GM12873 (cell line): Measurements from ENCODE around the gene PFN3.

ENCODE experiments used
- TF ChIP-seq, protein P1 (sequence below): IDR thresholded peaks from 2 replicates; pipeline ENCODE4 v1.5.1; 2012; ENCODE audit warnings: low read depth, mild to moderate bottlenecking, moderate library complexity, low read length, control low read depth; ENCODE audit not compliant: insufficient read depth; ENCODE audit errors: missing control alignments

Gene PFN3

DNA sequence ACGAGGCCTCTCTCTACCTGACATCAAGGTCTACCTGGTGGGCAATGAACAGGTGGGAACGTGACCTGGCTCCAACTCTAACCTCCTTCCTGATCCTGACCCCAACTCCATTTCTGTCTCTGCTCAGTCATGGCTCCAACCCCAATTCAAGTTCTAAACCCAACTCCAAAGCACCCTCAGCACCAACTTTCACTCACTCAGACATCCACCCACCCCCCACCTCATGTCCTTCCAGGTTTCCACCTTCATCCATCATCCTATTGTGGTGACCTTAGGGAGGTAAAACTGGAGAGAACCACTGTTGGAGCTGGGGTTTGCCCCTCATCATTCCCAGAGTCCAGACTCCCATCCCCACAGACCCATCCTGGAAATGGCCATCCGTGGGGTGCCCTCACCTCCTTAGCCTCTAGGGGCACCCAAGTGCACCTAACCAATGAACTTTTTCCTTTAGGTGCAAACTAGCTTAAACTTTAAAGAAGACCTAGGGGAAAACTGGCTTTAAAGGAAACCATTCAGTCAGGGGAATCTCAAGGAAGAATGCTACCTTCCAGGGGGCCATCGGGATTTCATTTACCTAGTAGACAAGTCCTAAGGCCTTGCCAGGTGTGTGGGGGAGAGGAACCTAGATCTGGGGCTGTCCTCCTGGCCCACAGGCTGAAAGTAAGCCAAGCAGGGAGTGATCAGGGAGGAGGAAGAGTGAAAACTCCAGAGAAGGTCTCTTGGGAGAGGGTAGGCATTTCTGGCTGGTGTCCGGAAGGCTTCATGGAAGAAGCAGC lies 31.4 kb downstream of the PFN3 start:
- TF ChIP-seq, protein P1, sequence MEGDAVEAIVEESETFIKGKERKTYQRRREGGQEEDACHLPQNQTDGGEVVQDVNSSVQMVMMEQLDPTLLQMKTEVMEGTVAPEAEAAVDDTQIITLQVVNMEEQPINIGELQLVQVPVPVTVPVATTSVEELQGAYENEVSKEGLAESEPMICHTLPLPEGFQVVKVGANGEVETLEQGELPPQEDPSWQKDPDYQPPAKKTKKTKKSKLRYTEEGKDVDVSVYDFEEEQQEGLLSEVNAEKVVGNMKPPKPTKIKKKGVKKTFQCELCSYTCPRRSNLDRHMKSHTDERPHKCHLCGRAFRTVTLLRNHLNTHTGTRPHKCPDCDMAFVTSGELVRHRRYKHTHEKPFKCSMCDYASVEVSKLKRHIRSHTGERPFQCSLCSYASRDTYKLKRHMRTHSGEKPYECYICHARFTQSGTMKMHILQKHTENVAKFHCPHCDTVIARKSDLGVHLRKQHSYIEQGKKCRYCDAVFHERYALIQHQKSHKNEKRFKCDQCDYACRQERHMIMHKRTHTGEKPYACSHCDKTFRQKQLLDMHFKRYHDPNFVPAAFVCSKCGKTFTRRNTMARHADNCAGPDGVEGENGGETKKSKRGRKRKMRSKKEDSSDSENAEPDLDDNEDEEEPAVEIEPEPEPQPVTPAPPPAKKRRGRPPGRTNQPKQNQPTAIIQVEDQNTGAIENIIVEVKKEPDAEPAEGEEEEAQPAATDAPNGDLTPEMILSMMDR = peak; percentile 85

DNA sequence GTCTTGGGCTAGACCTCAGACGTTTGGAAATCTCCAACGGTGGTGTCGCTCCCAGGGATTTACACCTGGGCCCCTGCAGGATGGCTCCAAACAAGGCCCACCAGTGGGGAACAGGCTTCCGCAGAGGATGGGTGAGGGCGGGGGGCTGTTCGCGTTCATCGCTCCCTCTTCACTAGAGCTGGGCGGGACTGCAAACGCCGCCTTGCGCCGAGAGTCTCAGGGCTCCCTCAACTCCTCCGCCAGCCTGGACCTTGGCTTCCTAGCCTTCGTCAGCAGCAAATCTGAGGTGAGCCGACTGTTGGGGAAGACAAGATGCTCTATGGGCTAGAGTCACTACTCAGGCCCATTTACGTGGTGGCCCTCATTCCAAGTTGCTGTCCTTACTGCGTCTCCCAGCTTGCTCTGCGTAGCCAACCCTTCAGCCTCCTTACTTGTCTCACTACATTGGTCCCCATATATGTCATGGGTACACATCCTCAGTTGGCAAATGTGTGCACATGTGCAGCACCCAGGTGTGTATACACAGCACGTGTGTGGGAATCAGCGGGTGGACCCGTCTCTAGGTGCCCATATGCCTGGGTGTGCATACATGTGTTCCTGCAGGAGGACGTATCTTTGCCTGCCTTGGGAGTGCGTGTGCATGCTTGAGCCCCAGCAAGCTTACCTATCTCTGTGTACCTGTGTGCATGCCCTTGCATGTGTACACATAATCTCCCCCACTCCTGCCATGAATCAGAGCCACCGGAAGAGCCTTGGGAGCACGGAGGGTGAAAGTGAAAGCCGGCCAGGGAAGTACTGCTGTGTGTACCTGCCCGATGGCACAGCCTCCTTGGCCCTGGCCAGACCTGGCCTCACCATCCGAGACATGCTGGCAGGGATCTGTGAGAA lies 32.2 kb downstream of the PFN3 start:
- TF ChIP-seq, protein P1 = no peak

GRCh38 chr5:177367323-177367848 lies 33.1 kb downstream of the PFN3 start:
- TF ChIP-seq, protein P1 = no peak

GRCh38 chr5:177366528-177367322 lies 33.7 kb downstream of the PFN3 start:
- TF ChIP-seq, protein P1 = no peak

GRCh38 chr5:177365845-177366527 lies 34.5 kb downstream of the PFN3 start:
- TF ChIP-seq, protein P1 = no peak

GRCh38 chr5:177364159-177364962 lies 36.1 kb downstream of the PFN3 start:
- TF ChIP-seq, protein P1 = no peak
